HG03139 (cell line): ENCODE measurements around the gene TGM4.
A peak's percentile ranks its signal among the peaks of the same experiment; 100 is the strongest.
"Not testable (repeated sequence)": the region's sequence is repeated elsewhere in the genome, so short reads cannot be mapped to it uniquely, and the experiment has no call there.

Source experiments
- ATAC-seq: cut with Tn5 transposase; IDR thresholded peaks from one replicate; pipeline ENCODE4 v1.9.1; 2021; ENCODE audit not compliant: unreplicated experiment

Gene TGM4

GRCh38 chr3:44874308-44874707 is at the start of gene TGM4:
TGM4 (plus strand) TSS chr3:44874608; CDS start chr3:44874679, 71 bp downstream.
- ATAC-seq: no peak

GRCh38 chr3:44825264-44825925 is 49.0 kb upstream of the TGM4 start:
- ATAC-seq: no peak

- ATAC-seq: no peak
Observed at GRCh38 chr3:44827196-44827595, 47.2 kb upstream of the TGM4 start.

- no peak for ATAC-seq
Observed at GRCh38 chr3:44831232-44831631, 43.2 kb upstream of the TGM4 start.

- ATAC-seq: no peak
Observed at GRCh38 chr3:44832032-44832431, 42.4 kb upstream of the TGM4 start.

- ATAC-seq: no peak
Observed at GRCh38 chr3:44832965-44833364, 41.4 kb upstream of the TGM4 start.

GRCh38 chr3:44833394-44833793 is 41.0 kb upstream of the TGM4 start:
- ATAC-seq: no peak

- ATAC-seq: no peak
Observed at GRCh38 chr3:44835684-44836083, 38.7 kb upstream of the TGM4 start.

- no peak for ATAC-seq
Observed at GRCh38 chr3:44842376-44842775, 32.0 kb upstream of the TGM4 start.

GRCh38 chr3:44845528-44846520 is 28.6 kb upstream of the TGM4 start:
- ATAC-seq: no peak

- no peak for ATAC-seq
Observed at GRCh38 chr3:44848634-44849033, 25.8 kb upstream of the TGM4 start.

- not testable (repeated sequence) for ATAC-seq
Observed at GRCh38 chr3:44856663-44857062, 17.7 kb upstream of the TGM4 start.

GRCh38 chr3:44860117-44860516 is 14.3 kb upstream of the TGM4 start:
- ATAC-seq: no peak

- peak; percentile 91 for ATAC-seq
Observed at GRCh38 chr3:44861412-44862225, 12.8 kb upstream of the TGM4 start, which contains the start of gene TMEM42. TMEM42 (plus strand) TSS chr3:44861912; CDS start chr3:44861925, 13 bp downstream.

GRCh38 chr3:44862226-44862637 is 12.2 kb upstream of the TGM4 start:
- ATAC-seq: peak; percentile 29

- ATAC-seq: no peak
Observed at GRCh38 chr3:44865272-44866035, 9.0 kb upstream of the TGM4 start.

GRCh38 chr3:44867421-44868111 is 6.8 kb upstream of the TGM4 start:
- no peak for ATAC-seq

- ATAC-seq: no peak
Observed at GRCh38 chr3:44870375-44871061, 3.9 kb upstream of the TGM4 start.

GRCh38 chr3:44875596-44875995 is 1.2 kb downstream of the TGM4 start:
- ATAC-seq: no peak
